Lower lobe of right lung (tissue), 2 donors: ENCODE data around the gene PTGES3L. TPM values are rescaled to one million over a fixed set of nuclear protein-coding genes. Genes with fewer than 3 reads are reported as not detected.
A peak's percentile ranks its signal among the peaks of the same experiment; 100 is the strongest.

Experiments
- ATAC-seq, 2 donors: fragments of 200-7000 bp; cut with Tn5 transposase; one replicate each; pipeline ENCODE4 v1.9.1; 2020 to 2022; ENCODE audit warnings: mild to moderate bottlenecking in 2 of 2, moderate library complexity in 2 of 2
- DNase-seq: peaks from one replicate; pipeline ENCODE4 v3.0.0-alpha.2; 2020
- H3K27ac ChIP-seq: fragments of 200-600 bp; one replicate; pipeline ENCODE4 v1.8.0; 2022
- H3K27me3 ChIP-seq: fragments of 200-600 bp; one replicate; pipeline ENCODE4 v1.8.0; 2022; ENCODE audit warnings: low read depth
- H3K36me3 ChIP-seq: fragments of 200-600 bp; one replicate; pipeline ENCODE4 v1.8.0; 2022; ENCODE audit warnings: mild to moderate bottlenecking
- H3K4me1 ChIP-seq: fragments of 200-600 bp; one replicate; pipeline ENCODE4 v1.8.0; 2022
- H3K4me3 ChIP-seq: fragments of 200-600 bp; one replicate; pipeline ENCODE4 v1.8.0; 2022; ENCODE audit warnings: mild to moderate bottlenecking
- H3K9me3 ChIP-seq: fragments of 200-600 bp; one replicate; pipeline ENCODE4 v1.8.0; 2022
- CTCF ChIP-seq: fragments of 200-600 bp; IDR thresholded peaks from one replicate; pipeline ENCODE4 v1.8.0; 2022; ENCODE audit warnings: antibody characterized with exemption, mild to moderate bottlenecking
- intact Hi-C: fragments of 100-400 bp; cut with DNase I; formaldehyde crosslinking; loops from one replicate; pipeline ENCODE4 v1.11.0; 2022
- total RNA-seq: library from RNA; stranded (reverse); fragmentation: NEBNext Ultra II Directional; extraction: Animal tissue kit (Norgen Biotek cat#: 25700); gene quantifications from one replicate; pipeline ENCODE4 v1.2.1, GENCODE V29; 2021
- donor health status: DM: no; HTN: yes; CAD: no; lungs with severe emphysema.

The PTGES3L gene
- total RNA-seq, 1 donor from 2014 or later, result 0.27 TPM

- no peak for TF ChIP-seq CTCF
- DNase-seq (no peak), ATAC-seq (no peak)
- Histone ChIP-seq H3K9me3 (no peaks in the 10 kb centered on the region), H3K4me1 (no peaks in the 10 kb centered on the region), H3K36me3 (peaks cover 38% of the 10 kb centered on the region), H3K4me3 (no peak overlapping the region), H3K27me3 (no peaks in the 10 kb centered on the region), H3K27ac (no peak overlapping the region)
- intact Hi-C loops, result no loop called here
Observed at GRCh38 chr17:42946812-42947211, 33.1 kb downstream of the PTGES3L start.

GRCh38 chr17:42944211-42944610 lies 35.7 kb downstream of the PTGES3L start:
- Histone ChIP-seq H3K4me3 (no peak overlapping the region), H3K36me3 (peaks cover 12% of the 10 kb centered on the region), H3K27me3 (no peaks in the 10 kb centered on the region), H3K27ac (no peak overlapping the region), H3K4me1 (no peaks in the 10 kb centered on the region), H3K9me3 (no peaks in the 10 kb centered on the region)
- no peak for DNase-seq
- no peak for ATAC-seq
- intact Hi-C loops, result no loop called here
- TF ChIP-seq CTCF, result no peak

GRCh38 chr17:42937712-42938596 lies 41.9 kb downstream of the PTGES3L start:
- intact Hi-C loops, result loop anchor here (10.0 kb wide), 1 partner anchor 93 kb away; the partner anchor contains the start of gene AOC2
- Histone ChIP-seq H3K4me1 (no peaks in the 10 kb centered on the region), H3K27ac (no peak overlapping the region), H3K27me3 (no peaks in the 10 kb centered on the region), H3K36me3 (no peaks in the 10 kb centered on the region), H3K9me3 (no peaks in the 10 kb centered on the region), H3K4me3 (no peak overlapping the region)
- no peak for DNase-seq
- peak; percentile 64 for TF ChIP-seq CTCF
- peak; percentile 69 to 77 for ATAC-seq

GRCh38 chr17:42929497-42929844 lies 50.4 kb downstream of the PTGES3L start:
- no peak for DNase-seq
- intact Hi-C loops, result no loop called here
- Histone ChIP-seq H3K9me3 (no peaks in the 10 kb centered on the region), H3K4me1 (peaks cover 28% of the 10 kb centered on the region), H3K4me3 (no peak overlapping the region), H3K27me3 (no peaks in the 10 kb centered on the region), H3K36me3 (no peaks in the 10 kb centered on the region), H3K27ac (peak overlapping the region; percentile 69)
- no peak for TF ChIP-seq CTCF
- no peak for ATAC-seq

GRCh38 chr17:42928714-42929496 lies 51.0 kb downstream of the PTGES3L start:
- TF ChIP-seq CTCF, result peak; percentile 73
- no peaks in the 10 kb centered on the region for H3K36me3 ChIP-seq
- peak; percentile 53 for DNase-seq
- H3K4me3 ChIP-seq, result no peak overlapping the region
- H3K4me1 ChIP-seq, result peaks cover 28% of the 10 kb centered on the region
- intact Hi-C loops, result no loop called here
- ATAC-seq, result peak; percentile 93 to 94
- peak overlapping the region; percentile 69 for H3K27ac ChIP-seq
- H3K9me3 ChIP-seq, result no peaks in the 10 kb centered on the region
- H3K27me3 ChIP-seq, result no peaks in the 10 kb centered on the region
